Measurements from ENCODE around the gene COL10A1. TPM values are rescaled to one million over a fixed set of nuclear protein-coding genes. Genes with fewer than 3 reads are reported as not detected.
A peak's percentile ranks its signal among the peaks of the same experiment; 100 is the strongest.

COL10A1 gene
- total RNA-seq, 1 donor from 2014 or later: not detected

GRCh38 chr6:116156405-116157326 is 30.7 kb upstream of the COL10A1 start:
- H3K36me3 ChIP-seq (ENCODE audit: control insufficient read depth, insufficient read depth, low read length): no peaks in the 10 kb centered on the region
- H3K4me3 ChIP-seq (ENCODE audit: low read depth, low read length): no peak overlapping the region
- no peak for FAIRE-seq
- H3K27me3 ChIP-seq (ENCODE audit: control insufficient read depth, insufficient read depth, low read length): no peaks in the 10 kb centered on the region
- no peak for TF ChIP-seq CTCF (IDR thresholded peaks at IDR 0.05; ENCODE audit: insufficient read depth, low read length, severe bottlenecking)
- no peak for DNase-seq (ENCODE audit: low read depth)

- Histone ChIP-seq H3K36me3 (ENCODE audit: control insufficient read depth, insufficient read depth, low read length) (no peaks in the 10 kb centered on the region), H3K4me3 (ENCODE audit: low read depth, low read length) (no peak overlapping the region), H3K27me3 (ENCODE audit: control insufficient read depth, insufficient read depth, low read length) (no peaks in the 10 kb centered on the region)
- TF ChIP-seq CTCF (IDR thresholded peaks at IDR 0.05; ENCODE audit: insufficient read depth, low read length, severe bottlenecking): no peak
- DNase-seq (ENCODE audit: low read depth) (no peak), FAIRE-seq (no peak)
Observed at GRCh38 chr6:116154887-116155286, 29.0 kb upstream of the COL10A1 start.

GRCh38 chr6:116152620-116153019 is 26.7 kb upstream of the COL10A1 start:
- FAIRE-seq: no peak

GRCh38 chr6:116145803-116146675 is 20.1 kb upstream of the COL10A1 start:
- H3K36me3 ChIP-seq (ENCODE audit: control insufficient read depth, insufficient read depth, low read length): no peaks in the 10 kb centered on the region
- FAIRE-seq: no peak
- TF ChIP-seq CTCF (IDR thresholded peaks at IDR 0.05; ENCODE audit: insufficient read depth, low read length, severe bottlenecking): no peak

More at GRCh38 chr6:116152620-116153019, 26.7 kb upstream of the COL10A1 start:
- H3K27me3 ChIP-seq (ENCODE audit: control insufficient read depth, insufficient read depth, low read length): no peaks in the 10 kb centered on the region
- H3K36me3 ChIP-seq (ENCODE audit: control insufficient read depth, insufficient read depth, low read length): no peaks in the 10 kb centered on the region
- no peak overlapping the region for H3K4me3 ChIP-seq (ENCODE audit: low read depth, low read length)
- no peak for TF ChIP-seq CTCF (IDR thresholded peaks at IDR 0.05; ENCODE audit: insufficient read depth, low read length, severe bottlenecking)
- DNase-seq (ENCODE audit: low read depth): no peak

GRCh38 chr6:116144605-116145004 is 18.7 kb upstream of the COL10A1 start:
- no peaks in the 10 kb centered on the region for H3K36me3 ChIP-seq (ENCODE audit: control insufficient read depth, insufficient read depth, low read length)
- no peak for TF ChIP-seq CTCF (IDR thresholded peaks at IDR 0.05; ENCODE audit: insufficient read depth, low read length, severe bottlenecking)
- H3K27me3 ChIP-seq (ENCODE audit: control insufficient read depth, insufficient read depth, low read length): no peaks in the 10 kb centered on the region
- no peak for FAIRE-seq
- H3K4me3 ChIP-seq (ENCODE audit: low read depth, low read length): no peak overlapping the region
- DNase-seq (ENCODE audit: low read depth): peak; percentile 63

More at GRCh38 chr6:116145803-116146675, 20.1 kb upstream of the COL10A1 start:
- DNase-seq (ENCODE audit: low read depth): no peak
- H3K27me3 ChIP-seq (ENCODE audit: control insufficient read depth, insufficient read depth, low read length): no peaks in the 10 kb centered on the region
- no peak overlapping the region for H3K4me3 ChIP-seq (ENCODE audit: low read depth, low read length)

Measured in bronchial epithelial cell (primary cell).